HG03457 (cell line): ENCODE results near the gene CCDC174.
"Not testable (repeated sequence)": the region's sequence is repeated elsewhere in the genome, so short reads cannot be mapped to it uniquely, and the experiment has no call there.

ENCODE experiments used
- ATAC-seq: cut with Tn5 transposase; IDR thresholded peaks from one replicate; pipeline ENCODE4 v1.9.1; 2021; ENCODE audit warnings: moderate number of reproducible peaks; ENCODE audit not compliant: unreplicated experiment

The CCDC174 gene

DNA sequence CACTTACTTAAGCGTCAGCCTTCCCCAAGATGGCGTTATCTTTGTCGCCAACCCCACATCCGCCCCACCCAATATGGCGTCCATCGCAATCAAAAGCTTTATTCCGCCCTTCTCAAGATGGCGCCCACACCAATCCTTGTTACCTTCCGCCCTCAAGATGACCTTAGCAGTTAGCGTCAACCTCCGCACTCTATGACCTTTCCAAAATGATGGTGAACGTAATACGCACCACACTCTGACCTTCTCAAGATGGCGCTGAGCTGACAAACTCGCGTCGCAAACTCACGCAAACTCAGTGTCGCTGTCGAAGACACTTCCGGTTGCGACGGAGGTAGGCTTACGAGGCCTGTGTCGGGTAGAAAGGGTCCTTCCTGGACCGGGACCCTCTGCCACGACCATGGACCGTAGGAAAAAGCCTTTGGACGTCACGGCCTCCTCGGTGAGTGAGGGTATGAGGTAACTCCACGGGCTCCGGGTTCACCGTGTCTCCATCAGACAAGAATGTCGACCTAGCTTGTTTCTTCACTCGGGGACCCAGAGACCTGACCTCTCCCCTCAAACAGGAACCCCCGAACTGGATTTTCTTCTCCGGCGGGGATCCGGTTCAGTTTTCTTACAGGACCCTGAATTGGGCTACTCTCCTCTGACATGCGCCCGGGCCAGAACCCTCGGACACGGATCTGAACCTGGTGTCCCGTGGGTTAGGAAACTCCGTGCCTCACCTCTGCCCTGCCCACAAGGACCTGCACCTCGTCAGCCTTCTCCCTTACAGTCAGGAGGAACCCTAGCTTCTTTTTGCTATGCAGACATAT is at the start of gene CCDC174:
Gene CCDC174 (plus strand): TSS at position 323 of the 812 bp plus-strand sequence. CDS start 75 bp downstream, at position 398.
- peak; percentile 95 for ATAC-seq

DNA sequence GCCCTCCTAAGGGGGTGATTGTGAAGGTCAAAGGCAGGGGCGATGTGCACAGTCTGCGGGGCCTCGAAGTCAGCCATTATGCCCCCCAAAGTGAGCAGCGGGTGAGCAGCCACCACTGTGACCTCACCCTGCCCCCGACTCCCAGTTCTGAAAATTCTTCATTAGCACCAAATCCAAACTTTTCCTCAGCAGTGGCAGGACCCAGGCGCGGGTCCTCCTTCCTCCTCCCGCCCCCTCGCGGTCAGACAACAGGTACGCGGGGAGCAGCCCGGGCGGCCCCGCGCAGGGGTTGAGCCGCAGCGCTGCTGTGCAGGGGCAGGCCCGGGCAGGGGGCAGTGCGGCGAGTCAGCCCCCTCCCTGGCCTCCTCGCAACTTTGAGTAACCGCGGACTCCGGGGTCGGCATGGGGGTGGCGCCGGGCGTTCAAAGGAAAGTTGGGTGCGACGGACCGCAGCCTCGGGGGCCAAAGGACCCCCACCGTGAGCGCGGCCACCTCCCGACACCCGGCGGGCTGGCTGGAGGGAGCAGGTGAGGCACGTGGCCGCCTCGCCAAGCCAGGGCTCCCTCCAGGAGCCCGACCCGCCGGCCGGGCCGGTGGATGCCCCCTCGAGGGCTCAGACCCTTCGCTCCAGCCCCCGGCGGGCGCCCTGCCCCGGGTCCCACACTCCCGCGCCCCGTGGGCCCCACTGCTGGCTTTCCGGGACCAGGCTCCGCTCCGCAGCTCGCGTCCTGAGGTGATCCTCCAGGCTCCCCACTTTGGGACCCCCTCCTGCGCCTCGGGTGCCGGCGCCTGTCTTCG is 49.4 kb upstream of the CCDC174 start:
- ATAC-seq: no peak

DNA sequence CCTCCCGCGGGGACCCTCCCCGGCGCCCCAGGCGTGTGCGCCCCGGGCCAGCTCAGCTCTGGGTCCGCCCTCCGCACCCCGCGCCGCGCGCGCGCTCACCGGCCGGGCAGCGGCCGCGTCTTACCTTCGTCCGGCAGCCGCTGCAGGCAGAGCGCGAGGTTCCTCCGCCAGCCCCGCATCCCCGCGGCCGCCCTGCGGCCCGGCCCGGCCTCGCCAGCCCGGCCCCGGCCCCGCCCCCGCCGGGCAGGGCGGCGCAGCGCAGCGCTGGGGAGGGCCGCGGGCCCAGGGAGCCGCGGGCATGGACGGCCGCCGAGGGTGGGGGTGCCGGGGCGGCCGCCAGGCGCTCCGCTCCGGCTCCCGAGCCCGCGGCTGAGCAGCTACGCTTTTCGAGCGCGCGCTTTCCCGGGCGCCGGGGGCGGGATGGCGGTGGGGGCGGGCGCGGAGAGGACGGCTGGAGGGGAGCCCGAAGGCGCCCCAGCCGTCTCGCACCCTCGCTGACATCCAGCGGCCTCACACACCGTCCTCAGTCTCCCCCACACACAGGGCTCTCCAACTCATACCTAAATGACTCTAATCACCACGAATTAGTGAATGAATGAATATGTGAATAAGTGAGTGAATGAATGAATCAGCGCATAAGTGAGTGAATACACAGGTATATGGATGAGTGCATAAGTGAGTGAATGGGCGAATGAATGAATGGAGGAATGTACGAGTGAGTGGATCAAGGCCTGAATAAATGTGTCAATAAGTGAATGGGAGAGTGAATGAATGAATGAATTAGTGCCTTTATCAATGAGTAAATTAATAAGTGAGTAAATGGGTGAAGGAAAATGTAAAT is 48.5 kb upstream of the CCDC174 start:
- no peak for ATAC-seq

DNA sequence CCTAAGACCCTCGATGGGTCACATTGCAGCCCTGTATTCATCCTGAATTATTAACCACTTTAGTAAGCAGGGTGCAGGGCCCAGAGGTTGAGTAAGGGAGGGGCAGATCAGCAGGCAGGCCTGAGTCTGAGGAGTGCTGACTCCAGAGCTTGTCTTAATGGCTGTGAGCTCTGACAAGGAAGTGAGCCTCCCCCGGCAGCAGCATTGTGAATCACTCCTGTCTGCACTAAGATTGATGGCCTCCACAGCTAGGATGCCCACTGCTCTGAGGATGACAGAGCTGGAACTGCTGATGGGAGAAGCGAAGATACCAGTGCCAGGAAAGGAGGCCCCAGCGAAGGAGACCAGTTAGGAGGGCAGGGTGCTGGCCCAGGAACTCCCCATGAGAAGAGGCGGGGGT is 46.5 kb upstream of the CCDC174 start:
- no peak for ATAC-seq

DNA sequence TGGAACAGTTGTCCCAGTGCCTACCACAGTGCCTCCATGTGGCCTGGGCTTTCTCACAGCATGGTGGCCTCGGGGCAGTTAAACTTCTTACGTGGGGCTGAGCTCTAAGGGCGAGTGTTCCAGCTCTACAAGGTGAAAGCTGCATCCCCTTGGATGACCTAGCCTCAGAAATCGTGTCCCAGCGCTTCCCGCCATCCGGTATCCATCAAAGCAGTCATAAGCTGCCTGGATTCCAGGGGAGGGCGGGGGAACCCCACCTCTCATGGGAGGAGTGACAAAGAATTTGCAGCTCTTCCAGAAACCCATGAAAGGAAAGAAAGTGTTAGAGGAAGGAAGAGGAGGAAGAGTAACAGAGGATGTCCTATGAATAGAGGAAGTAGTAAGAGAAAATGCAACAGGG is 45.8 kb upstream of the CCDC174 start:
- no peak for ATAC-seq

DNA sequence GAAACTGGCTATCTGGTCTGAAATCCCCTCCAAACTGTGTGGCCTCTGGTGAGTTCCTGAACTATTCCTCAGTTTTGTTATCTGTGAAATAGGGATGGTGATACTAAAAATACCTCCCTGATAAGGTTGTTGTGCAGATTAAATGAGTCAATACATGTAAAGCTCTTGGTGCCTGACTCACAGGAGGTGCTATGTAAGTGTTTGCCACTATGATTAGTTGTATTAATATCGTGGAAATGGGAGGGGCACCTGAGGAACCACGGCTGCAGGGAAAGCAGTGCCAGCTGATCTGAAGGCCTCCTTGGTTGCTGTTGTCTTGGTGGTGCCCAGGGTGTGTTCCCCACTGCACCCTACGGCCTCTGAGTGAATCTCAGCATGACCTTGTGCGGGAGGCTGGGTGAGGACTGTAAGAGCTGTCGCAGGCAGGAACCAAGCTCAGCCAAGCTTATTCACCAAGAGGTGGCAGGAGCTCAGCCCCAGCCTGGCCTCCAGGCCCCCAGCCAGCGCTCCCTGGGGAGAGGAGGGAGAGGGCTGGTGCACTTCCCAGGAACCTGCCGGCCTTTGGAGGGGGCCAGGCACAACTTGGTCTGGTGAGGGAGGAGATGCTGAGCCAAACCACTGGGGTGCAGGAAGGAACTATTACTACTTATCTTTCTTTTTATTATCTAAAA is 44.8 kb upstream of the CCDC174 start:
- ATAC-seq: no peak

DNA sequence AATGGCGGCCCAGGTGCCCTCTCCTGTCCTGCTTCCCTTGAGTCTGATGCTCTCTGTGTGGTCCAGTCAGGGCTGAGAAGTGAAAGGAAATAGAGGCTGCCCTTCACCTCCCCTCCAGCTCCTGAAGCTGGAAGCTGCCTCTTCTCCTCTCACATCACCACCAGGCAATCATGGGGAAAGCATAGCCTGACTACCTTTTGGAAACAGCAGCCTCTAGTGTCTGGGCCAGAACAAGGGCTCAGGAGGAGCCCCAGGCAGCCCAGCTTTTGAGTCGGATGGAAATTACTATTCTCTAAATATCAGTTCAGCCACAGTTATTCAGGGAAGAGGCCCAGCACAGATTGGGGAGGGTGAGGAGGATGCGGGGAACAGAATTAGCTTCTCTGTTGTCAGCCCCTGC is 43.3 kb upstream of the CCDC174 start:
- no peak for ATAC-seq

DNA sequence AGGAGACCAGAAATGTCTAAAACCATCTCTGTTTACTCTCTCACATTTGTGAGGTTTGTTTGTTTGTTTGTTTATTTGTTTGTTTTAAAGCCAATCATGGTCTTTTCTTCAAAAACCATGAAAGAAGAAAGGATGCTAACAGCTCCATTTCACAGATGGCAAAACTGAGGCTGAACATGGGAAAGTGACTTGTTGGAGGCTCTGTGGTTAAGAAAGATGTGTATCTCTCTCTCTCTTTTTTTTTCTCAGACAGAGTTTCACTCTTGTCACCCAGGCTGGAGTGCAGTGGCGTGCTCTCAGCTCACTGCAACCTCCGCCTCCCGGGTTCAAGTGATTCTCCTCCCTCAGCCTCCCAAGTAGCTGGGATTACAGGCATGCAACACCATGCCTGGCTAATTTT is 42.5 kb upstream of the CCDC174 start:
- ATAC-seq: not testable (repeated sequence)

DNA sequence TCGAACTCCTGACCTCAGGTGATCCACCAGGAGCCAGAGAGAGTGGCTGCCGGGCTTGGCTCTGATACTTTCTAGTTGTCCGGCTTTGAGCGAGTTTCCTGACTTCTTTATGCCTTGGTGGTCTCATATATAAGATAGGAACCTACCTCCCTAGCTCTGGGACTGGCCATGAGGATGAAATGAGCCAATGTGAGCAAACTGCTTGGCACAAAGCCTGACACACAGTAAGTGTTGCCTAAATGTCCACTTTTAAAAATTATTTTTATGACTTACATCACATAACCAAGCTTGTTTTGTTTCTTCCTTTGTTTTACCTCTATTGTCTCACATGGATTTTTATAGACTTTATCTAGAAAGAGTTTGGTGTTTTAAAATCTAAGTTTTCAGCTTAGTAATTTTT is 42.1 kb upstream of the CCDC174 start:
- ATAC-seq: no peak

DNA sequence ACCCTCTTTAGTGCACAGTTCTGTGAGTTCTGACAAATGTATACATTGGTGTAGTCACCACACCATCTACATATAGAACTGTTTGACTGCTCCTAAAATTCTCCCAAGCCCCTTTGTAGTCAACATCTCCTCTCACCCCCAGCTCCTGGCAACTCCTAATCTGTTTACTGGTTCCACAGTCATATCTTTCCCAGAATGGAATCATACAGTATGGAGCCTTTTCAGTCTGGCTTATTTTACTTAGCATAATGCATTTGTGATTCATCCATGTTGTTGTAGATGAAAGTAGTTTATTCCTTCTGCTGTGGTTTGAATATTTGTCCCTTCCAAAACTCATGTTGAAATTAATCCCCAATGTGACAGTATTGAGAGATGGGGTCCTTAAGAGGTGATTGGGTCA is 41.6 kb upstream of the CCDC174 start:
- no peak for ATAC-seq

DNA sequence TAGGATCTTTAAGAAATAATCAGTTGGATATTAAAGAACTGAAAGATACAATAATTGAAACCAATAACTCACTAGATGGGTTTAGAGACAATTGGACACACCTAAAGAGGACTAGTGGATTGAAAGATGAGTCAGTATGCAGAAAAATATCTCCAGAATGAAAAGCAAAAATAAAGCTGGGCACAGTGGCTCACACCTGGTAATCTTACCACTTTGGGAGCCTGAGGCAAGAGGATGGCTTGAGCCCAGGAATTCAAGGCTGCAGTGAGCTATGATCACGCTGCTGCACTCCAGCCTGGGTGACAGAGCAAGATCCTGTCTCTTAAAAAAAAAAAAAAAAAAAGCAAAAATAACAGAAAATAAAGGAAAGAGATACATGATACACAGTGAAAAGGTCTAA is 37.4 kb upstream of the CCDC174 start:
- no peak for ATAC-seq

DNA sequence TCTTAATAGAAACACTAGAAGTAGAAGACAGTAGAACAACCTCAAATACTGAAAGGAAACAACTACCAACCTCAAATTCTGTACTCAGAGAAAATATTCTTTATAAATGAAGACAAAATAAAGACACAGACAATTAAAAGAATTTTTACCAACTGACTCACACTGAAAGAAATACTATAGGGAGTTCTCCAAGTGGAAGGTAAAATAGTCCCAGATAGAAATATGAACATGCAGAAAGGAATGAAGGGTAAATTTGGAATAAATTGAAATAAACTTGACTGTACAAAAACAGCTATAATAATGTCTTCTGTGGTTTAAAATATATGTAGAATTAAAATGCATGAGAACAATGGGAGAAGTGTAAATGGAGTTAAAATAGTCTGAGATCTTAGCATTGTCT is 36.7 kb upstream of the CCDC174 start:
- ATAC-seq: no peak

DNA sequence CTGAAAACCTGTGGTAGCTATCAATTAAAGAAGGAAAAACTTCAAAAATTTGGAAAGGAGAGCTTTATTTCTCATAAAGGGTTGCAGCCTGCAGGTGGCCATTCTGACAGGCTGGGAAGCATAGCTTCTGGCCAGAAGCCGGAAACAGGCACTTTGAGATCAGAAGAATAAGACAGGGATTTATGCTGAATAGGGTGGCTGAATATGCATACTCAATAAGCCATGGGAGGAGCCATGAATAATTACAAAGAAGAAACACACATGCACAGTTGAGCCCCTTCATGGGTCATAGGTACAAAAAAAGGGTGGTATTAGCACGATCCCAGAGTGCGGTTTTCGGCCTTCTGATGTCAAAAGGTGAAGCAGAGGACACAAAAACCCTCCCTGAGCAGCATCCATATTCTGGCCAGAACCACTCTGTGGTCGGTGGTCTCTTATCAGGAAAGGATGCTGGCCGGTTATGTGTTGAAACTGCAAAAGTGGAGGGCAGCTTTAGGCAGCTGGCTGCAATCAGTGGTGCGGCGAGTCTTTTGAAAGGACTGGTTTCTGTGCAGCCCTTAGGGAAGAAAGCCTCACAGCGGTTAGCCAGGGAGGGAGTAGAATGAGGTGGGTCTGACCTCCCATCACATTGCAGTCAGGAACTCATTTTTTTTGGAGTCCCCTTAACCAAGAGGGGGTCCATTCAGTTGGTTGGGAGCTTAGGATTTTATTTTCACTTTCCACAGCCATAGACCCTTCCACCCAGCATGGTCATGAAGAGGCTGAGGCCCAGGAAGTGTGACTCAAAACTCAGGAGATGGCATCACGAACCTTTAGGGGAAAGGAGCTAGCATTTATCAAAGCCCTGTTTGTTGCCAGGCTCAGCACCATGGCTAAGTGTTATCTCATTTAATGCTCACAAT is 34.7 kb upstream of the CCDC174 start:
- no peak for ATAC-seq

DNA sequence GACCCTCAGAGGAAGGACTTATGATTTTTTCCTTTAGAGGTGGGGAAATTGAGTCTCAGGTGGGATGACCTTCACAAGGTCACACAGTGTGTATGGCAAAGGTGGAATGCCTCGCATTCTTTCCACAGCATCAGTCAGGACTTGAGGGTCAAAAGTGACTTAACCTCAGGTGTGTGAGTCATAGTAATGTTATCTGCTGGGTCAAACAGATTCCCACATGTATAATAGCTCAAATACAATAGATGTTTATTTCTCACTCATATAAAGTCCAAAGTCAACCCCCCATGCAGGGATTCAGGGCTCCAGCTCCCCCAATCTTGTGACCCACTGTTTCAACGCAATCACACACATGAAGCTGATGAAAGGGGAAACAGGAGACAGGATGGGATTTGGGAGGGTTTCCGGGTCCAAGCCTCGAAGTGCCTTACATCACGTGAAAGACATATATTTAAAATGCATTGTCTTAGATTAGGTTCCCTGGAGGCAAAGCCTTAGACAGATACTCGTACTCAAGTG is 34.0 kb upstream of the CCDC174 start:
- ATAC-seq: no peak

DNA sequence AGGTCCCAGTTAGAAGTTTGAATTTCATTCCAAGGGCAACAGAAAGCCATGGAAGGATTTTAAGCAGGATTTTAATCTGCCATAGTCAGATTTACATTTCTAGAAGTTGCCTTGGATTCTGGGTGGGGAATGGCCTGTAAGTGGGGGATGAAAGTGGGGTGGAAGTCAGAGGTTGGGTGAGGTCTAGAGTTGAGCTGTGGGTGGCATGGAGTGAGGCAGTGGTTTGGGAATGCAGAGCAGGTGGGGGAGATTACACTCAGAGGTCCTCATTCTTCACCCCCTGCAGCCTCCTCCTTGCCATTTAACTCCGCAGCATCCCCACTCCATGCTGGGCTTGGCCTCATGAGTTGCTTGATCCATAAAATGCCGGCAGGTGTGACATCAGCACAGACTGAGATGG is 32.0 kb upstream of the CCDC174 start:
- no peak for ATAC-seq

DNA sequence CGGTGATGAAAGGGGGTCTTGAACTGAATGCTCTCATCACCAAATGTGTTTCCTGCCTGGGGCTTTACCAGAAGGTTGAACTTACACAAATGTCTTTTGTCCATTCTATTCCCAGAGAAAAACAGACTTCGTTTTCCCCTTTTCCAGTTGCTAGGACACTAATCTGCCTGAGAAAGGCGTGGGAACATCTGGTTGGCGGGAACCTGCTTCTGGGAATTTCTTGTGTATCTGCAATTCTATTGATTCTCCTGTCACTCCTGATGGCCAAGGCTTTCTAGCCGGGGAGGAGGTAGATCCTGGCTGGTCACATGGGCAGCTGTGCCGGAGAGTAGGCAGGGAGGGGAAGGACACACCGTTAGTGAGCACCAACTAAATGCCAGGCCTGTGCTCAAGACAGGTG is 31.1 kb upstream of the CCDC174 start:
- no peak for ATAC-seq

DNA sequence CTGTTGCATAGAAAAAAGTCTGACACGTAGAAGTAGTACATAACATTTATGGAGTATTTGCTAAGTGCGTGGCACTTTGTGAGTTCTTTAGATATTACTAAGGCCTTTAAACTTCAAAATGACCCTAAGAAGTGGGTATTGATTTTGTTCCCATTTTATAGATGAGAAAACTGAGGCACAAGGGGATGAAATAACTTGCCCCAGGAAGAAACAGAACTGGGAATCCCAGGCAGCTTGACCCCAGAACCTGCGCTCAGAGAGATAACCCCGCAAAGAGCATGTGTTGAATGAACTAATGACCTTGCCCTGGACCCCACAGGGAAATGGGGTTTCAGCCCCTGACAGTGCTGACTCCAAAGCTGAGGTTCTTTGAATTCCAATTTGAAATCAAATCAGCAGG is 30.5 kb upstream of the CCDC174 start:
- ATAC-seq: no peak

DNA sequence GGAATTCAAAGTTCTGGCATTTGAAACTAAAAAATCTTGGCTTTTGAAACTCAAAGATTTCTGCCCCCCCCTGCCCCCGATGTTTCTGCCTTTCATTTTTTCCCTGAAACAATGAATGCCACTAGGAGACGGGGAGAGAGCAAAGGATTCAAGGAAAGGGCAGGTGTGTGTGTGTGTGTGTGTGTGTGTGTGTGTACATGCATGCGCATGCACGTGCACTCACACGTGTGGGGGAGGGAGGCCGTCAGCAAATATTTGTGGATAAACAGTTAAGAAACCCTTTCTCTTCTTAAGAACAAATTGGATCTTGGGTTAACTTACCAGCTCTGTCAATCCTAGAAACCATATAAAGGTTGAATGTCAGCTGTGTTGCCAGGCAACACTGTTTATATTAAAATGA is 29.2 kb upstream of the CCDC174 start:
- no peak for ATAC-seq

DNA sequence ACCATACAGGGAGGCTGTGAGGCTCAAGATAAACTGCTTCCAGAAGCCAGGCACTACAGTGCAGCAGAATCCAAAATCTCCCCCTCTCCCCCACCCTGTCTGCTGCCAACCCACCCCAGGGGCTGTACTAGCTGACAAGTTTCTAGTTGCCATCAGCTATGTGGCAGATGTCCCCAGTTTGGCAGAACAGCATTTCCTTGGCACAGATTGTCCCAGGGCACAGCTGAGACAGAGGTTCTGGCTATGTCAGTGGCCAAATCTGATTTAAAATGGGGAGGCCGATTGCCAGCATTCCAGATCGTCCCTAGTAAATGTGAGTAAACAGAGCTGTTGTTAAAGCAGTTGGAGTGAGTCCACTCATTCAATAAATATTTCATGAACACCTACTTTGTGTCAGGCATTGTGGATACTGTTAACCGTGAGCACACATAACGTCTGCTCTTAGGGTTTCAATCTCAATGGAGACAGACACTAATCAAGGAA is 28.0 kb upstream of the CCDC174 start:
- ATAC-seq: no peak
